HCT116 (cell line): ENCODE results near the gene PAPOLG.

Source experiments
- ATF3 ChIP-seq: IDR thresholded peaks from 2 replicates; pipeline ENCODE4 v1.6.1; 2012
- EZH2 ChIP-seq: fragments of 200-600 bp; sonication (generic); IDR thresholded peaks from 2 replicates; pipeline ENCODE4 v1.6.1; 2017; ENCODE audit warnings: antibody characterized with exemption, mixed run types
- JUND ChIP-seq: IDR thresholded peaks from 2 replicates; pipeline ENCODE4 v1.6.1; 2012
- POLR2AphosphoS5 ChIP-seq: IDR thresholded peaks from 2 replicates; pipeline ENCODE4 v1.6.1; 2011; ENCODE audit warnings: mild to moderate bottlenecking, low read depth, low read length, moderate library complexity
- TF ChIP-seq, protein P1 (sequence below), 3 experiments: fragments of 200-600 bp in 1 of 3; sonication (generic) in 1 of 3; IDR thresholded peaks in 2 of 3; conservative IDR thresholded peaks in 1 of 3; 2 replicates each; pipeline ENCODE4 v1.5.1; 2012 to 2017; ENCODE audit warnings: low read depth in 2 of 3, low read length in 2 of 3, antibody characterized with exemption in 1 of 3, borderline replicate concordance in 1 of 3, control low read depth in 1 of 3, mild to moderate bottlenecking in 1 of 3, mixed read lengths in 1 of 3, mixed run types in 1 of 3, moderate library complexity in 1 of 3; ENCODE audit not compliant: insufficient read depth in 1 of 3
- TF ChIP-seq, protein P2 (sequence below): IDR thresholded peaks from 2 replicates; pipeline ENCODE4 v1.6.1; 2012

DNA sequence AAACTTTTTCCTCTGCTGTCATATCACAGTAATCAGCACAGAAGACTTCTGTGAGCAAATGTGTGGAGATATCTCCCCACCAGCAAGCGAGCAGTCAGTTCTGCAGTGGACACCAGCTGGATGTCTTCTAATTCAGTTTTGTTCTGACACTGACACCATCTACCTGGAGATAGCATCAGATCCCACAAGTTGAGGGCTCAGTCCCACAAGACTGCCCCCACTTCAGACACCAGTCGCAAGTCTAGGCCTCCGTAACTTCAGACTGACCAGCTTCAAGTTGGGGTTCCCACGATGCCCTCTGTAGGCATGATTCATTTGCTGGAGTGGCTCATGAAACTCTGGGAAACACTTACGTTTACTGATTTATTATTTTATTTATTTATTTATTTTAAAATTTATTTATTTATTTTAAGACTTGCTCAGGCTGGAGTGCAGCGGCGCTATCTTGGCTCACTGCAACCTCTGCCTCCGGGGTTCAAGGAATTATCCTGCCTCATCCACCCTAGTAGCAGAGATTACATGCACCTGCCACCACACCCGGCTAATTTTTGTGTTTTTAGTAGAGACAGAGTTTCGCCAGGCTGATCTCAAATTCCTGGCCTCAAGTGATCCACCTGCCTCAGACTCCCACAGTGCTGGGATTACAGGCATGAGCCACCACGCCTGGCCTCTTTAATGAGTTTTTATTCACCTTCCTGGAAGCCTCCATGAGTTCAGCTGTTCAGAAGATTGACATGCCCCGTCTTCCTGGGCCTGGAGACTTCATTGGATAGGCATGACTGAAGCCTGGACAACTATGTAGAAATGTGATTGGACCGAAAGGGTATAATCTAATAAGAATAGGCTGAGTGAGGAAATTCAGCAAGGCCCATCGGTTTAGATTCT is 55.7 kb downstream of the PAPOLG start:
- TF ChIP-seq POLR2AphosphoS5, result no peak
- TF ChIP-seq EZH2, result no peak
- TF ChIP-seq, protein P1, sequence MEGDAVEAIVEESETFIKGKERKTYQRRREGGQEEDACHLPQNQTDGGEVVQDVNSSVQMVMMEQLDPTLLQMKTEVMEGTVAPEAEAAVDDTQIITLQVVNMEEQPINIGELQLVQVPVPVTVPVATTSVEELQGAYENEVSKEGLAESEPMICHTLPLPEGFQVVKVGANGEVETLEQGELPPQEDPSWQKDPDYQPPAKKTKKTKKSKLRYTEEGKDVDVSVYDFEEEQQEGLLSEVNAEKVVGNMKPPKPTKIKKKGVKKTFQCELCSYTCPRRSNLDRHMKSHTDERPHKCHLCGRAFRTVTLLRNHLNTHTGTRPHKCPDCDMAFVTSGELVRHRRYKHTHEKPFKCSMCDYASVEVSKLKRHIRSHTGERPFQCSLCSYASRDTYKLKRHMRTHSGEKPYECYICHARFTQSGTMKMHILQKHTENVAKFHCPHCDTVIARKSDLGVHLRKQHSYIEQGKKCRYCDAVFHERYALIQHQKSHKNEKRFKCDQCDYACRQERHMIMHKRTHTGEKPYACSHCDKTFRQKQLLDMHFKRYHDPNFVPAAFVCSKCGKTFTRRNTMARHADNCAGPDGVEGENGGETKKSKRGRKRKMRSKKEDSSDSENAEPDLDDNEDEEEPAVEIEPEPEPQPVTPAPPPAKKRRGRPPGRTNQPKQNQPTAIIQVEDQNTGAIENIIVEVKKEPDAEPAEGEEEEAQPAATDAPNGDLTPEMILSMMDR (IDR thresholded peaks at IDR 0.05 in 2 of 3, conservative IDR thresholded peaks at IDR 0.05 in 1 of 3; ENCODE audit: borderline replicate concordance in 1 of 3, insufficient read depth in 1 of 3, low read depth in 2 of 3, low read length in 2 of 3), result no peak
- no peak for TF ChIP-seq JUND
- TF ChIP-seq, protein P2, sequence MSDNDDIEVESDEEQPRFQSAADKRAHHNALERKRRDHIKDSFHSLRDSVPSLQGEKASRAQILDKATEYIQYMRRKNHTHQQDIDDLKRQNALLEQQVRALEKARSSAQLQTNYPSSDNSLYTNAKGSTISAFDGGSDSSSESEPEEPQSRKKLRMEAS, result no peak
- TF ChIP-seq ATF3, result no peak
